PC-9 (cell line): ENCODE data around the gene GREB1L. TPM values are rescaled to one million over a fixed set of nuclear protein-coding genes. Genes with fewer than 3 reads are reported as not detected.

ENCODE experiments used
- BruUV-seq: library from RNA; stranded (reverse); fragments of 400-500 nt; replicated peaks from 2 replicates; lab custom pipeline; 2021; lab: Mats Ljungman, UMichigan
- CTCF ChIA-PET: fragments of 300-600 bp; sonication (Branson Sonifier 250); formaldehyde crosslinking; loops from one replicate; lab custom pipeline; 2022; ENCODE audit warnings: antibody characterized with exemption; lab: Charles Lee
- POLR2A ChIA-PET: fragments of 300-600 bp; sonication (Branson Sonifier 250); formaldehyde crosslinking; loops from one replicate; lab custom pipeline; 2022; ENCODE audit warnings: antibody characterized with exemption; ENCODE audit not compliant: unreplicated experiment; lab: Charles Lee
- DNase-seq, 2 experiments: peaks; one replicate each; pipeline versions ENCODE4 v3.0.0 to v3.0.0-alpha.2; 2015 to 2022; ENCODE audit warnings: mixed read lengths in 1 of 2
- H2AFZ ChIP-seq: fragments of 200-600 bp; sonication (generic); 2 replicates; pipeline ENCODE4 v1.8.1; 2017; ENCODE audit warnings: antibody characterized with exemption
- H3F3A ChIP-seq: fragments of 200-600 bp; sonication (generic); 2 replicates; pipeline ENCODE4 v1.8.1; 2017; ENCODE audit warnings: antibody characterized with exemption, mild to moderate bottlenecking, low read depth; ENCODE audit not compliant: insufficient read depth
- H3K27ac ChIP-seq: fragments of 200-600 bp; sonication (generic); 2 replicates; pipeline ENCODE4 v1.6.1; 2016; ENCODE audit warnings: mixed run types
- H3K27me3 ChIP-seq: fragments of 200-600 bp; sonication (generic); 2 replicates; pipeline ENCODE4 v1.6.1; 2016; ENCODE audit warnings: low read depth, mixed run types; ENCODE audit not compliant: insufficient read depth
- H3K36me3 ChIP-seq: fragments of 200-600 bp; sonication (generic); 2 replicates; pipeline ENCODE4 v1.6.1; 2016; ENCODE audit warnings: low read depth, mixed run types
- H3K4me1 ChIP-seq: fragments of 200-600 bp; sonication (generic); replicated peaks from 2 replicates; pipeline ENCODE4 v1.6.1; 2016; ENCODE audit warnings: mixed run types; ENCODE audit not compliant: insufficient read depth
- H3K4me2 ChIP-seq: fragments of 200-600 bp; sonication (generic); 2 replicates; pipeline ENCODE4 v1.6.1; 2017; ENCODE audit warnings: mixed run types
- H3K4me3 ChIP-seq: fragments of 200-600 bp; sonication (generic); 2 replicates; pipeline ENCODE4 v1.6.1; 2016; ENCODE audit warnings: mixed run types
- H3K79me2 ChIP-seq: fragments of 200-600 bp; sonication (generic); 2 replicates; pipeline ENCODE4 v1.6.1; 2017; ENCODE audit warnings: low read depth, mixed run types
- H3K9me2 ChIP-seq: fragments of 200-600 bp; sonication (generic); 2 replicates; pipeline ENCODE4 v1.8.1; 2017; ENCODE audit warnings: mild to moderate bottlenecking; ENCODE audit not compliant: insufficient read depth
- H3K9me3 ChIP-seq: fragments of 200-600 bp; sonication (generic); 2 replicates; pipeline ENCODE4 v1.8.1; 2016; ENCODE audit warnings: low read depth; ENCODE audit not compliant: insufficient read depth
- H4K20me1 ChIP-seq: fragments of 200-600 bp; sonication (generic); 2 replicates; pipeline ENCODE4 v1.8.1; 2017; ENCODE audit not compliant: insufficient read depth
- EZH2 ChIP-seq: fragments of 200-600 bp; sonication (generic); IDR thresholded peaks from 2 replicates; pipeline ENCODE4 v1.8.0; 2017; ENCODE audit warnings: antibody characterized with exemption, low read depth
- intact Hi-C: fragments of 100-400 bp; cut with micrococcal nuclease; formaldehyde crosslinking; loops from one replicate; pipeline ENCODE4 v1.10.0; 2022; ENCODE audit not compliant: unreplicated experiment
- total RNA-seq: library from RNA; stranded (reverse); gene quantifications from 2 replicates; pipeline ENCODE4 v1.2.3, GENCODE V29; 2021
- TF ChIP-seq, protein P1 (sequence below): fragments of 200-600 bp; sonication (generic); conservative IDR thresholded peaks from 2 replicates; pipeline ENCODE4 v1.6.1; 2017; ENCODE audit warnings: mixed run types, antibody characterized with exemption, mild to moderate bottlenecking, moderate library complexity

GREB1L gene
- total RNA-seq, 1 experiment from 2014 or later, result 6.0 TPM

DNA sequence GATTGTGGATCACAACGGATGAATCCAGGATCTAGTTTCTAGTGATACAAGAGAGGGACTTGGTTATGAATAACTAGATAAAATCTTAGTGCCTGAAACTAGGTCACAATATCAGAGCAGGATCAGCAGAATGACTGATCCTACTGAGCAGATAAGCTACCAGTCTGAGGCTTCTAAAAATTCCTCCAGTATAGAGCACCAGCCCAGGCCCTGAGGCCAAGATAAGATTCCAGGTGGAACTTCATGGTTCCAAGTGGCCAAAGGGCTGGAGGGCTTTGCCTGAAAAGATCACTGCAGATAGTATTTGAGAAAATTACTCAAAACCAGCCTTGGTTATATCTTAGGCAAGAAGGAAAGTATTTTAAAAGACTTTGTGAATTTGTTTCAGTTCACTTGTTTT, 162.4 kb downstream of the GREB1L start:
- no peak overlapping the region for H2AFZ ChIP-seq
- no peaks in the 10 kb centered on the region for H3K27me3 ChIP-seq
- ChIA-PET POLR2A (no interaction called here), CTCF (no interaction called here)
- 0 out of 2 replicates have a peak, but pooled peaks cover 7% of the 10 kb centered on the region for H3K4me1 ChIP-seq
- intact Hi-C loops, result no loop called here
- no peaks in the 10 kb centered on the region for H3K9me3 ChIP-seq
- TF ChIP-seq EZH2, result no peak
- TF ChIP-seq, protein P1, sequence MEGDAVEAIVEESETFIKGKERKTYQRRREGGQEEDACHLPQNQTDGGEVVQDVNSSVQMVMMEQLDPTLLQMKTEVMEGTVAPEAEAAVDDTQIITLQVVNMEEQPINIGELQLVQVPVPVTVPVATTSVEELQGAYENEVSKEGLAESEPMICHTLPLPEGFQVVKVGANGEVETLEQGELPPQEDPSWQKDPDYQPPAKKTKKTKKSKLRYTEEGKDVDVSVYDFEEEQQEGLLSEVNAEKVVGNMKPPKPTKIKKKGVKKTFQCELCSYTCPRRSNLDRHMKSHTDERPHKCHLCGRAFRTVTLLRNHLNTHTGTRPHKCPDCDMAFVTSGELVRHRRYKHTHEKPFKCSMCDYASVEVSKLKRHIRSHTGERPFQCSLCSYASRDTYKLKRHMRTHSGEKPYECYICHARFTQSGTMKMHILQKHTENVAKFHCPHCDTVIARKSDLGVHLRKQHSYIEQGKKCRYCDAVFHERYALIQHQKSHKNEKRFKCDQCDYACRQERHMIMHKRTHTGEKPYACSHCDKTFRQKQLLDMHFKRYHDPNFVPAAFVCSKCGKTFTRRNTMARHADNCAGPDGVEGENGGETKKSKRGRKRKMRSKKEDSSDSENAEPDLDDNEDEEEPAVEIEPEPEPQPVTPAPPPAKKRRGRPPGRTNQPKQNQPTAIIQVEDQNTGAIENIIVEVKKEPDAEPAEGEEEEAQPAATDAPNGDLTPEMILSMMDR, result no peak
- H3K36me3 ChIP-seq, result no peaks in the 10 kb centered on the region
- H4K20me1 ChIP-seq, result no peaks in the 10 kb centered on the region
- BruUV-seq, result no TSS peak
- H3K79me2 ChIP-seq, result no peaks in the 10 kb centered on the region
- H3K4me2 ChIP-seq, result no peak overlapping the region
- H3K9me2 ChIP-seq, result no peaks in the 10 kb centered on the region
- H3K27ac ChIP-seq, result peak overlapping the region; percentile 10; the same call in 1 of the 2 replicates
- no peaks in the 10 kb centered on the region for H3F3A ChIP-seq
- DNase-seq, result peak in 1 of 2 experiments; percentile 64
- H3K4me3 ChIP-seq, result no peak overlapping the region

DNA sequence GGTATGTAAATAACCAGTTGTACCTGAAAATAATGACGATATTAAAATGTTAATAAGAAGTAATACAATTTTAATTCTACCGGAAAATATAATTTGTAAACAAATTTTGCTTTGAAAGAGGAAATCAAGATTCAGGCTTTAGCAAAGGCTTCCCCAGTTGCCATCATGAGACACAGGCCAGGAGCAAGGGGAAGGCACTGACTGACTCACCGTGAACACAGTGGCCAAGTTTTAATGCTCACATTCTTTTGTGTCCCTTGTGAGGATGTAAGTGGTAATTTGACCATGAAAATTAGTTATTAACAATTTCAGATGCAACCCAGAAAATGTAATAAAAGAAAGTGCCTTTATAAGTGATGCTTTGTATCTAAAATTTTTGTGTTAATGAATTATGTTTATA, 164.1 kb downstream of the GREB1L start:
- no peaks in the 10 kb centered on the region for H3K36me3 ChIP-seq
- TF ChIP-seq, protein P1, result no peak
- TF ChIP-seq EZH2, result no peak
- ChIA-PET POLR2A (no interaction called here), CTCF (no interaction called here)
- BruUV-seq, result no TSS peak
- H3K4me3 ChIP-seq, result no peak overlapping the region
- no peaks in the 10 kb centered on the region for H3K9me3 ChIP-seq
- no peaks in the 10 kb centered on the region for H3F3A ChIP-seq
- no peak for DNase-seq
- H3K4me1 ChIP-seq, result 0 out of 2 replicates have a peak, but pooled peaks cover 7% of the 10 kb centered on the region
- intact Hi-C loops, result no loop called here
- H3K27ac ChIP-seq, result no peak overlapping the region
- no peaks in the 10 kb centered on the region for H3K27me3 ChIP-seq
- H3K79me2 ChIP-seq, result no peaks in the 10 kb centered on the region
- H3K4me2 ChIP-seq, result no peak overlapping the region
- H4K20me1 ChIP-seq, result no peaks in the 10 kb centered on the region
- H3K9me2 ChIP-seq, result no peaks in the 10 kb centered on the region
- no peak overlapping the region for H2AFZ ChIP-seq

DNA sequence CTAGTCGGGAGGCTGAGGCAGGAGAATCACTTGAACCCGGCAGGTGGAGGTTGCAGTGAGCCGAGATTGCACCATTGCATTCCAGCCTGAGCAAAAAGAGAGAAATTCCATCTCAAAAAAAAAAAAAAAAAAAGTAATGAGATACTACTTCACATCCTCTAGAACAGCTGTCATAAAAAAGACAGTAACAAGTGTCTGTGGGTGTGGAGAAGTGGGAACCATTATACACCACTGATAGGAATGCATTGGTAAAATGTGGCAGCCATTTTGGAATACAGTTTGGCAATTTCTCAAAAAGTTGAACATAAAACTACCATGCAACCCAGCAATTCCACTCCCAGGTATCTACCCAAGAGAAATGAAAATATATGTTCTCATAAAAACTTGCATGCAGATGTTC, 166.6 kb downstream of the GREB1L start:
- ChIA-PET POLR2A (no interaction called here), CTCF (no interaction called here)
- Histone ChIP-seq H3K4me3 (no peak overlapping the region), H3K9me3 (no peaks in the 10 kb centered on the region), H2AFZ (no peak overlapping the region), H3K4me1 (0 out of 2 replicates have a peak, but pooled peaks cover 7% of the 10 kb centered on the region), H3F3A (no peaks in the 10 kb centered on the region), H3K79me2 (no peaks in the 10 kb centered on the region), H3K4me2 (no peak overlapping the region), H3K27me3 (no peaks in the 10 kb centered on the region), H3K9me2 (no peaks in the 10 kb centered on the region), H3K27ac (no peak overlapping the region), H3K36me3 (no peaks in the 10 kb centered on the region), H4K20me1 (no peaks in the 10 kb centered on the region)
- no peak for DNase-seq
- no peak for TF ChIP-seq EZH2
- TF ChIP-seq, protein P1, result no peak
- intact Hi-C loops, result no loop called here
- no TSS peak for BruUV-seq
